Measurements from ENCODE around the gene ABCC8. TPM values are rescaled to one million over a fixed set of nuclear protein-coding genes. Genes with fewer than 3 reads are reported as not detected.

The ABCC8 gene
- total RNA-seq, 1 experiment from 2014 or later: 2.4 TPM

- Histone ChIP-seq H2AFZ (ENCODE audit: low read length) (no peak overlapping the region), H2BK12ac (ENCODE audit: insufficient read length, low read depth, low read length) (no peak overlapping the region), H2AK5ac (ENCODE audit: insufficient read length, low read length) (no peak overlapping the region), H3K27ac (ENCODE audit: insufficient read length, low read depth, low read length) (no peak overlapping the region), H3K4me1 (ENCODE audit: insufficient read depth, low read length) (peaks cover 4% of the 10 kb centered on the region; the same call in 1 of the 2 replicates), H4K91ac (ENCODE audit: insufficient read length, low read depth, low read length) (no peak overlapping the region), H2BK20ac (ENCODE audit: low read depth, low read length, poor library complexity, severe bottlenecking) (no peak overlapping the region), H3K23ac (ENCODE audit: insufficient read length, low read depth, low read length) (no peak overlapping the region), H3T11ph (ENCODE audit: low read length) (no peak overlapping the region), H3K27me3 (ENCODE audit: insufficient read depth, low read length) (no peaks in the 10 kb centered on the region; the same call in 1 of the 2 replicates), H3K4me2 (ENCODE audit: insufficient read depth, insufficient read length, low read length) (no peak overlapping the region), H3K18ac (ENCODE audit: insufficient read length, low read depth, low read length) (no peak overlapping the region), H3K4ac (ENCODE audit: low read depth, low read length) (no peak overlapping the region), H3K9me3 (ENCODE audit: control insufficient read depth, low read depth, low read length) (no peaks in the 10 kb centered on the region), H3K14ac (ENCODE audit: insufficient read depth, low read length) (no peak overlapping the region), H3K79me1 (ENCODE audit: insufficient read depth, low read depth, low read length, poor library complexity, severe bottlenecking) (no peaks in the 10 kb centered on the region), H3K56ac (ENCODE audit: insufficient read length, low read depth, low read length) (no peak overlapping the region), H3K9ac (ENCODE audit: extremely low read depth, insufficient read length, low read length) (no peak overlapping the region), H4K5ac (ENCODE audit: insufficient read length, low read depth, low read length) (no peak overlapping the region), H4K8ac (replicated peaks; ENCODE audit: insufficient read length, low read depth, low read length) (no peak overlapping the region), H4K20me1 (ENCODE audit: control insufficient read depth, insufficient read depth, insufficient read length) (no peaks in the 10 kb centered on the region), H2BK120ac (ENCODE audit: low read depth, low read length, poor library complexity, severe bottlenecking) (no peak overlapping the region), H2BK15ac (ENCODE audit: low read depth, low read length) (no peak overlapping the region), H3K23me2 (ENCODE audit: insufficient read length, low read depth, low read length, poor library complexity, severe bottlenecking) (no peaks in the 10 kb centered on the region), H2BK5ac (ENCODE audit: insufficient read length, low read length) (no peak overlapping the region), H3K79me2 (ENCODE audit: insufficient read depth, low read length) (no peaks in the 10 kb centered on the region)
- Mint-ChIP-seq H3K27me3 (ENCODE audit: low read depth) (peaks cover 2% of the 10 kb centered on the region), H3K4me3 (no peak overlapping the region; a peak in 1 of 5 replicates), H3K27ac (no peak overlapping the region; a peak in 1 of 7 replicates), H3K36me3 (ENCODE audit: insufficient read depth in 1 of 3, low read depth in 3 of 3) (peaks cover 2 to 6% (median 4%) of the 10 kb centered on the region in 3 experiments; a peak in 6 of 7 replicates), H3K4me1 (peaks cover 16 to 17% of the 10 kb centered on the region in 2 experiments), H3K9me3 (no peaks in the 10 kb centered on the region)
- TF ChIP-seq CTCF (conservative IDR thresholded peaks at IDR 0.05): no peak
- no peak for DNase-seq
- no CpG with 5 or more reads among the region's 2 CpGs for WGBS (ENCODE audit: extremely low coverage, insufficient read length, low lambda C conversion rate)
Observed at GRCh38 chr11:17518366-17518765, 41.7 kb upstream of the ABCC8 start.

Measured in H9 (cell line).